Thyroid gland (tissue), 4 donors: Measurements from ENCODE around the gene PDE6D. TPM values are rescaled to one million over a fixed set of nuclear protein-coding genes. Genes with fewer than 3 reads are reported as not detected.
A peak's percentile ranks its signal among the peaks of the same experiment; 100 is the strongest.

ENCODE experiments used
- DNase-seq, 2 donors: peaks; one replicate each; pipeline ENCODE4 v3.0.0-alpha.2; 2019
- H3K27ac ChIP-seq, 3 donors: fragments of 200-600 bp; sonication (generic); 1 replicate in 2 of 3; 2 replicates in 1 of 3; pipeline ENCODE4 v1.5.1; 2016 to 2019; ENCODE audit warnings: mild to moderate bottlenecking in 1 of 3, moderate library complexity in 1 of 3
- H3K27me3 ChIP-seq: fragments of 200-600 bp; sonication (generic); one replicate; pipeline ENCODE4 v1.5.1; 2019
- H3K36me3 ChIP-seq, 2 donors: fragments of 200-600 bp; sonication (generic); one replicate each; pipeline ENCODE4 v1.5.1; 2016 to 2019
- H3K4me1 ChIP-seq, 2 donors: fragments of 200-600 bp; sonication (generic); one replicate each; pipeline ENCODE4 v1.5.1; 2017 to 2019
- H3K4me3 ChIP-seq, 3 donors: fragments of 200-600 bp; sonication (generic); replicated peaks in 1 of 3; 1 replicate in 2 of 3; 2 replicates in 1 of 3; pipeline ENCODE4 v1.5.1; 2016; ENCODE audit warnings: mild to moderate bottlenecking in 1 of 3
- H3K9me3 ChIP-seq: fragments of 200-600 bp; sonication (generic); one replicate; pipeline ENCODE4 v1.5.1; 2017
- CTCF ChIP-seq, 6 experiments: fragments of 200-600 bp in 3 of 6; fragments of 450-650 bp in 3 of 6; sonication (generic) in 3 of 6; IDR thresholded peaks; one replicate each; pipeline ENCODE4 v1.5.1; 2016 to 2019; ENCODE audit warnings: antibody characterized with exemption in 6 of 6, mild to moderate bottlenecking in 2 of 6, inconsistent platforms in 1 of 6, moderate library complexity in 1 of 6
- POLR2A ChIP-seq, 2 donors: fragments of 450-650 bp; IDR thresholded peaks; one replicate each; pipeline ENCODE4 v1.6.1; 2017; ENCODE audit warnings: antibody characterized with exemption in 2 of 2, mild to moderate bottlenecking in 2 of 2, moderate library complexity in 1 of 2
- WGBS, 2 donors: methylation state at CpG; one replicate each; pipeline ENCODE4 v1.1.5; 2017; 5-methylcytosine and 5-hydroxymethylcytosine counted together
- intact Hi-C: fragments of 100-400 bp; cut with DNase I; formaldehyde crosslinking; loops from one replicate; pipeline ENCODE4 v1.15.1; 2023
- small RNA-seq: library from RNA; depleted of rRNA; stranded (forward); fragments of <200 nt; gene quantifications from one replicate; pipeline ENCODE3, GENCODE V24; 2016
- total RNA-seq, 4 donors: library from RNA; depleted of rRNA; stranded (reverse); fragments of >200 nt; gene quantifications; one replicate each; pipeline ENCODE4 v1.2.3, GENCODE V29; 2016

The PDE6D gene
- total RNA-seq, 4 donors from 2014 or later: 19.8 to 46.1 (median 28.5) TPM

DNA sequence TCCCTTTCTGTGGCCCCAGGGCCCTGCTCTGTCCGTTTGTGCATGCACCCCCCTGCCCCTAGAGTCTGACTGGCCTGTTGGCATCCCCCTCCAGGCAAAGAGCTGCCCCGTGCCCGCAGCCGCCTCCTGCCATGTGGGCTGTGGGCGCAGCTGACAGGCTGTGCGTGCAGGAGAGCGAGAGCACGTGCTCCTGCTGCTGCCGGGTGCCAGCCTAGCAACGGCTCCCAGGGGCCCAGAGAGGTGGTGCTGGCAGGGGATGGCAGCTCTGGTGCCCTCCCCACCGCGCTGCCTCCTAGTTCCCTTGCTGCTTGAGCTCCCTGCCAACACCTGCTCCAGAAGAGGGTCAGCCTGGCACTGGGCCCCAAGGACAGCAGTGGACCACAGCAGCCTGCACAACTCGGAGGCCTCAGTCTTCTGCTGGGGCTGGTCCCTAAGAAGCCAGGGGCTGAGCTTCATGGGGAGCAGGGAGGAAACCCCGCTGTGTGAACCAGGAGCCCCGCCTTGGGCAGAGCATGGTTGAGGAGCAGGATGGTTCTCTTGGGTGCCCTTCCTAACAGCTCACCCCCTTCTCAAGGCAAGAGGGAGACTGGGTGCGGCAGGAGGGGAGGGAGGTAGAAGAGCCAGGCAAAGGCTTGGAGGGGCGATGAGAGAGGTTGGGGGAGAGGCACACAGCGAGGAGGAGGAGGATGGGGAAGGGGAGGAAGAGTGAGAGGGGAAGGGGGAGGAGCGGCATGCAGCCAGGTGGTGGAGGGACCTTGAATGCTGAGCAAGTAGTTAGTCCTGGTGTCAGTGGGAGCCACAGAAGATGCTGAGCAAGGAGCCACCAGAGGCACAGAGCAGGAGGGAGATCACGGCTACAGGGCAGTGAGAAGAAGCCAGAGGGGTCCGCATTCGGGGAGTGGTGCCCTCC lies 96.5 kb downstream of the PDE6D start:
- 48 to 50% methylated on average over 14 to 17 of the region's 22 CpGs for WGBS, 2 donors
- Histone ChIP-seq H3K27ac (no peak overlapping the region), H3K4me1 (peaks cover 9 to 20% of the 10 kb centered on the region in 2 donors), H3K27me3 (no peaks in the 10 kb centered on the region), H3K4me3 (no peak overlapping the region), H3K36me3 (no peaks in the 10 kb centered on the region), H3K9me3 (no peaks in the 10 kb centered on the region)
- DNase-seq: peak; percentile 87 to 94
- TF ChIP-seq CTCF (IDR thresholded peaks at IDR 0.05) (no peak), POLR2A (IDR thresholded peaks at IDR 0.05) (no peak)
- intact Hi-C loops: no loop called here

DNA sequence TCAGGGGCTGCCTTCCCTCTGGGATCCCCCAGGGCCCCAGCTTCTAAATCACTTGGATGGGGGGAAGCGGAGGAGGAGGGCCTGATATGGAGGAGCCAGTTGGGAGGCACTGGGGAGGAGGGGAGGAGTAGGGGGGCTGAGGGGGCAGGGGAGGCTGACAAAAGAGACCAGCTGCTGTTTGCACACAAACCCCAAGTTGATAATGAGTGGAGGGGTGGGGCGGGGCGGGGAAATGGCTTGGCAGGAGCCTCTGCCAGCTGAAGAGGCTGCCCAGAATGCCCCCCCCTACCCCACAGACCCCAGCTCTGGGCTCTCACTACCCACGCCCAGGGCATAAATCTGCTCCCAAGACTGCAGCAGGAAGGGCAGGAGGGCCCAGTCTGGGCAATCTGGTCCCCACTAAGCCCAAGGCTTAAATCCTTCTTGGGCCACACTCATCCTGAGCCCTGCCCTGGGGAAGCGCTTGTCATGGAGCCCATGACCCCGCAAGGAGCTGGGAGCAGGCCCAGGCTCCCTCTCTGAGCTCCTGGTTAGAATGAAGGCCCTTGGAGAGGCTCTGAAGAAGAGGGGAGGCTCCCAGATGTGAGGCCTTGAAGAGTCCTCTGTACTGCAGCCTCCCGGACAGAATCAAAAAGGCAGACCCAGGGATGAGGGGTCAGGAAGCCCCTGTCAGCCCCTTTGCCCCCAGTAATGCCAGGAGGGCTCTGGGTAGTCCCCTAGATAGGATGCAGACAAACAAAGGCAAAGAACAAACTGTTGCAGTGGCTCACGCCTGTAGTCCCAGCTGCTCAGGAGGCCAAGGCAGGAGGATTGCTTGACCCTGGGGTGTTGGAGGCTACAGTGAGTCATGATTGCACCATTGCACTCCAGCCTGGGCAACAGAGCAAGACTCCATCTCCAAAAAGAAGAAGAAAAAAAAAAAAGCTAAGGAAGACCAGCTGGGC lies 97.5 kb downstream of the PDE6D start:
- TF ChIP-seq POLR2A (IDR thresholded peaks at IDR 0.05) (no peak), CTCF (IDR thresholded peaks at IDR 0.05) (no peak)
- H3K4me1 ChIP-seq: peaks cover 9 to 20% of the 10 kb centered on the region in 2 donors
- no peaks in the 10 kb centered on the region for H3K36me3 ChIP-seq
- H3K4me3 ChIP-seq: no peak overlapping the region
- intact Hi-C loops: no loop called here
- 89 to 94% methylated on average over 6 to 7 of the region's 8 CpGs for WGBS, 2 donors
- no peaks in the 10 kb centered on the region for H3K27me3 ChIP-seq
- H3K27ac ChIP-seq: no peak overlapping the region
- no peak for DNase-seq
- no peaks in the 10 kb centered on the region for H3K9me3 ChIP-seq

DNA sequence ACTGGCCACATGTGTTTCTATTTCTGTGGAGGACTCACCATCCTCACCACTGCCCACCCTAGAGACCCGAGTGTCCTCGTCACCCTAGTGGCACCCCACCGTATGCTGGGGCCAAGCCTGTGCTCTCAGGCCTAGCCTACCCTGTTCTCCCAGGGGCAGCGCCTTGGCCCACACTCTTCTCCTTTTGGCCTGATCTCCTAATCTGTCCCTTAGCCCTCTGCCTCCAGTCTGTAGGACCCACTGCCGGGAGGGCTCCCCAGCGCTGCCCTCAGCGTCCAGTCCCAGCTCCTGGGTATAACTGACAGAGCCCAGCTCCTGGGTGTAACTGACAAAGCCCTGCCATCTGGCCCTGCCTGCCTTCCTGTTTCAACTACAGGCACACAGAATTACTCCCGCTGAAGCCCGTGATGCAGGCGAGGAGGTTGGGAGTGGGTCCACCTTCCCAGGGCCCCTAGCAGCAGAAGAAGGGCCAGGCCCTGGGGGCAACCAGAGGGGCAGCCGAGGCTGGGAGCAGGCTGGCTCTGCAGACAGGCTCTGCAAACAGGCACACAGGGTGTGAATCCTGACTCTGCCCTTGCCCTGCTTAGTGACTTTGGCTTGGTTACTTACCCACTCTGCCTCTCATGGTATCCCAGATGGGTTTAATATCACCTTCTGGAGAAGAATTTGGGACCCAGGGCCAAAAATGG lies 98.3 kb downstream of the PDE6D start:
- Histone ChIP-seq H3K9me3 (no peaks in the 10 kb centered on the region), H3K4me1 (peaks cover 9 to 22% of the 10 kb centered on the region in 2 donors), H3K36me3 (no peaks in the 10 kb centered on the region), H3K27me3 (no peaks in the 10 kb centered on the region), H3K4me3 (no peak overlapping the region), H3K27ac (no peak overlapping the region)
- 97% methylated on average over 10 to 11 of the region's 11 CpGs for WGBS, 2 donors
- intact Hi-C loops: no loop called here
- no peak for DNase-seq
- TF ChIP-seq CTCF (IDR thresholded peaks at IDR 0.05): no peak
- no peak for TF ChIP-seq POLR2A (IDR thresholded peaks at IDR 0.05)

Small RNA genes lying within 50 kb of the gene (small RNA-seq; reads per million reads assigned to genes)
- gene AC073476.4 (not detected), gene RF00015 (not detected)

Other genes starting within 250 kb of the PDE6D start
- under 1 TPM in 1 of 4 donors, not detected in 3; 0.54 TPM for gene TEX44, start 188.4 kb downstream of the PDE6D start, total RNA-seq
- 1,000 to 10,000 TPM in 3 of 4 donors, 100 to 1,000 TPM in 1; 631 to 1,160 (median 1,099) TPM for gene PTMA, start 72.8 kb downstream of the PDE6D start, total RNA-seq
- gene COPS7B, start 5.2 kb upstream of the PDE6D start, total RNA-seq: 10 to 100 TPM; 28.8 to 45.1 (median 37.1) TPM
- not detected for gene NPPC, start 145.1 kb upstream of the PDE6D start, total RNA-seq
- gene DIS3L2, start 180.4 kb upstream of the PDE6D start, total RNA-seq: 10 to 100 TPM; 42.2 to 68.7 (median 50.3) TPM